Measurements from ENCODE around the gene ATP2B2. TPM values are rescaled to one million over a fixed set of nuclear protein-coding genes. Genes with fewer than 3 reads are reported as not detected.

ATP2B2 gene
- total and polyA plus RNA-seq, 2 of the 8 experiments (the other 6 are each of a cell fraction or from before 2014, with no cell fraction given), result 0.14 to 1.2 TPM

DNA sequence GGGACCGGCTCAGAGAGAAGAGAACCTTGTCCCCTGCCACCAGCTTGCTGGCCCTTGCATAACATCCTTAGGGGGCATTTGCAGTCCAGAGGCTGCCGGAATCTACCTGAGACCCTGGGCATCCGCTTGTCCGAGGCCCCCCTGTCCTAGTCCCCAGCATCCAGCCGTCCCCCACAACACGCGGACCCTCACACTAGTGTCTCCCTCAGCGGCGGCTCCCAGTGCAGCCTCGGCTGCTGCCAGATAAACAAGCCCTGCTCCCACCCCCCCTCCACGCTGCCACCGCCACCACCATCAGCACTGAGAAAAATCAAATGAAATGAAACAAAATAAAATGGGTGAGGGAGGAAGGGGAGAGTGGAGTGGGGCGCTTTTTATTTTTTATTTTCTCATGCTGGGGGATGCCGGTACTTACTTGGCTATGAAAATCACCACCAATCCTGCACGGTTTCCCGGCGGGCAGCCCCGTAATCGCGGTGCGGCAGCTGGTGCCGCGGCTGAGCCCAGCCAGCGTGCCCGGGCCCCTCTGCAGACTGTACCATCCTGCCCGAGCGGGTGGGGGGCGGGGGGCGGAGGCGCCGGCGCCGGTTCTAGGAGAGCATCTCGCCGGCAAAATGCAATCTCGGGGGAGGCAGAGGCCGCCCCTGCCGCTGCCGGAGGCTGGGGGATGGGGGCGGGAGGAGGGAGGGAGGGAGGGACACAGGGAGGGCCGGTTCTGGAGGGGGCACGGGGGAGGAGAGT, at the start of gene ATP2B2 (continued):
- TF ChIP-seq SIX5 (IDR thresholded peaks at IDR 0.05; ENCODE audit: low read depth, low read length), result no peak
- TF ChIP-seq MAFK (IDR thresholded peaks at IDR 0.05; ENCODE audit: low read depth, low read length), result no peak
- no peak for TF ChIP-seq GABPA (IDR thresholded peaks at IDR 0.05; ENCODE audit: borderline replicate concordance, insufficient read depth, low read length)
- no peak for TF ChIP-seq TBP (IDR thresholded peaks at IDR 0.05; ENCODE audit: low read depth, low read length)
- TF ChIP-seq RFX5 (IDR thresholded peaks at IDR 0.05; ENCODE audit: borderline replicate concordance, low read depth, low read length), result no peak
- TF ChIP-seq, protein P1, sequence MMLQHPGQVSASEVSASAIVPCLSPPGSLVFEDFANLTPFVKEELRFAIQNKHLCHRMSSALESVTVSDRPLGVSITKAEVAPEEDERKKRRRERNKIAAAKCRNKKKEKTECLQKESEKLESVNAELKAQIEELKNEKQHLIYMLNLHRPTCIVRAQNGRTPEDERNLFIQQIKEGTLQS (IDR thresholded peaks at IDR 0.05; ENCODE audit: insufficient read depth, low read depth, low read length), result no peak
- no peak for TF ChIP-seq SP4 (IDR thresholded peaks at IDR 0.05; ENCODE audit: low read length)
- TF ChIP-seq CHD1 (IDR thresholded peaks at IDR 0.05; ENCODE audit: low read depth, low read length), result no peak
- no peak for TF ChIP-seq FOSL1 (IDR thresholded peaks at IDR 0.05; ENCODE audit: insufficient read depth, low read depth, low read length)
- no peak for TF ChIP-seq CTBP2 (IDR thresholded peaks at IDR 0.05; ENCODE audit: borderline replicate concordance, insufficient read depth, insufficient read length, low read length)
- no peak for TF ChIP-seq CHD2 (IDR thresholded peaks at IDR 0.05; ENCODE audit: low read length)
- TF ChIP-seq RBBP5 (IDR thresholded peaks at IDR 0.05; ENCODE audit: borderline replicate concordance, low read depth, low read length), result no peak
- TF ChIP-seq, protein P2, sequence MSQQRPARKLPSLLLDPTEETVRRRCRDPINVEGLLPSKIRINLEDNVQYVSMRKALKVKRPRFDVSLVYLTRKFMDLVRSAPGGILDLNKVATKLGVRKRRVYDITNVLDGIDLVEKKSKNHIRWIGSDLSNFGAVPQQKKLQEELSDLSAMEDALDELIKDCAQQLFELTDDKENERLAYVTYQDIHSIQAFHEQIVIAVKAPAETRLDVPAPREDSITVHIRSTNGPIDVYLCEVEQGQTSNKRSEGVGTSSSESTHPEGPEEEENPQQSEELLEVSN (IDR thresholded peaks at IDR 0.05), result 0 out of 2 replicates have a peak, but pooled peaks have one; percentile 31

Measured in H1 (cell line).